HG03175 (cell line): ENCODE data around the gene PAX9.

ENCODE experiments used
- ATAC-seq: cut with Tn5 transposase; IDR thresholded peaks from one replicate; pipeline ENCODE4 v1.9.1; 2021; ENCODE audit warnings: mild to moderate bottlenecking, moderate library complexity; ENCODE audit not compliant: unreplicated experiment

PAX9 gene

GRCh38 chr14:36726128-36726527 is 64.5 kb downstream of the PAX9 start:
- ATAC-seq = no peak
